H9 (cell line): ENCODE results near the gene SP110. TPM values are rescaled to one million over a fixed set of nuclear protein-coding genes. Genes with fewer than 3 reads are reported as not detected.

Experiments used
- DNase-seq: peaks from one replicate; pipeline ENCODE4 v3.0.0-alpha.2; 2017
- H2AFZ ChIP-seq: one replicate; pipeline ENCODE4 v1.6.1; 2013; ENCODE audit warnings: mild to moderate bottlenecking, low read length, control low read depth, moderate library complexity
- H2AK5ac ChIP-seq: 2 replicates; pipeline ENCODE4 v1.6.1; 2013; ENCODE audit warnings: low read length, control low read depth, mixed read lengths; ENCODE audit not compliant: insufficient read length
- H2BK120ac ChIP-seq: one replicate; pipeline ENCODE4 v1.6.1; 2013; ENCODE audit warnings: low read depth, mild to moderate bottlenecking, low read length, control low read depth, inconsistent platforms; ENCODE audit not compliant: poor library complexity, severe bottlenecking
- H2BK12ac ChIP-seq: 2 replicates; pipeline ENCODE4 v1.6.1; 2013; ENCODE audit warnings: low read length, control low read depth, mixed read lengths, low read depth; ENCODE audit not compliant: insufficient read length
- H2BK15ac ChIP-seq: 2 replicates; pipeline ENCODE4 v1.6.1; 2013; ENCODE audit warnings: low read depth, low read length, control low read depth
- H2BK20ac ChIP-seq: one replicate; pipeline ENCODE4 v1.6.1; 2013; ENCODE audit warnings: low read depth, mild to moderate bottlenecking, low read length, control low read depth, inconsistent platforms; ENCODE audit not compliant: poor library complexity, severe bottlenecking
- H2BK5ac ChIP-seq: 2 replicates; pipeline ENCODE4 v1.6.1; 2013; ENCODE audit warnings: low read length, control low read depth, mixed read lengths; ENCODE audit not compliant: insufficient read length
- H3K14ac ChIP-seq: 2 replicates; pipeline ENCODE4 v1.6.1; 2013; ENCODE audit warnings: low read length, control low read depth; ENCODE audit not compliant: insufficient read depth
- H3K18ac ChIP-seq: 2 replicates; pipeline ENCODE4 v1.6.1; 2013; ENCODE audit warnings: low read depth, mild to moderate bottlenecking, mixed read lengths, low read length, control low read depth; ENCODE audit not compliant: insufficient read length
- H3K23ac ChIP-seq: 2 replicates; pipeline ENCODE4 v1.6.1; 2013; ENCODE audit warnings: low read length, control low read depth, mixed read lengths, low read depth; ENCODE audit not compliant: insufficient read length
- H3K23me2 ChIP-seq: 2 replicates; pipeline ENCODE4 v1.6.1; 2013; ENCODE audit warnings: low read depth, mild to moderate bottlenecking, mixed read lengths, low read length, control low read depth; ENCODE audit not compliant: insufficient read length, poor library complexity, severe bottlenecking
- H3K27ac ChIP-seq: 2 replicates; pipeline ENCODE4 v1.5.1; 2013; ENCODE audit warnings: low read length, control low read depth, mixed read lengths, low read depth; ENCODE audit not compliant: insufficient read length
- H3K27me3 ChIP-seq: 2 replicates; pipeline ENCODE4 v1.6.1; 2013; ENCODE audit warnings: low read length, control low read depth, inconsistent platforms; ENCODE audit not compliant: insufficient read depth
- H3K4ac ChIP-seq: 2 replicates; pipeline ENCODE4 v1.6.1; 2013; ENCODE audit warnings: low read depth, mild to moderate bottlenecking, control low read depth, inconsistent platforms, low read length, moderate library complexity
- H3K4me1 ChIP-seq: 2 replicates; pipeline ENCODE4 v1.6.1; 2013; ENCODE audit warnings: low read length, control low read depth, inconsistent platforms; ENCODE audit not compliant: insufficient read depth
- H3K4me2 ChIP-seq: 2 replicates; pipeline ENCODE4 v1.6.1; 2013; ENCODE audit warnings: low read length, control low read depth, mixed read lengths; ENCODE audit not compliant: insufficient read length, insufficient read depth
- H3K56ac ChIP-seq: 2 replicates; pipeline ENCODE4 v1.6.1; 2013; ENCODE audit warnings: low read depth, mild to moderate bottlenecking, mixed read lengths, low read length, control low read depth; ENCODE audit not compliant: insufficient read length
- H3K79me1 ChIP-seq: 2 replicates; pipeline ENCODE4 v1.6.1; 2013; ENCODE audit warnings: low read depth, mild to moderate bottlenecking, moderate library complexity, low read length, control low read depth, inconsistent platforms; ENCODE audit not compliant: insufficient read depth, poor library complexity, severe bottlenecking
- H3K79me2 ChIP-seq: 2 replicates; pipeline ENCODE4 v1.6.1; 2013; ENCODE audit warnings: low read length, control low read depth, inconsistent platforms; ENCODE audit not compliant: insufficient read depth
- H3K9ac ChIP-seq: 2 replicates; pipeline ENCODE4 v1.6.1; 2013; ENCODE audit warnings: low read length, control low read depth, mixed read lengths; ENCODE audit not compliant: insufficient read length; ENCODE audit errors: extremely low read depth
- H3K9me3 ChIP-seq: one replicate; pipeline ENCODE4 v1.6.1; 2013; ENCODE audit warnings: low read depth, low read length, inconsistent platforms; ENCODE audit not compliant: control insufficient read depth
- H3T11ph ChIP-seq: one replicate; pipeline ENCODE4 v1.6.1; 2013; ENCODE audit warnings: mild to moderate bottlenecking, low read length, control low read depth, inconsistent platforms
- H4K20me1 ChIP-seq: one replicate; pipeline ENCODE4 v1.6.1; 2013; ENCODE audit not compliant: control insufficient read depth, insufficient read length, insufficient read depth
- H4K5ac ChIP-seq: 2 replicates; pipeline ENCODE4 v1.6.1; 2013; ENCODE audit warnings: low read depth, mild to moderate bottlenecking, mixed read lengths, low read length, control low read depth; ENCODE audit not compliant: insufficient read length
- H4K8ac ChIP-seq: replicated peaks from 2 replicates; pipeline ENCODE4 v1.6.1; 2013; ENCODE audit warnings: low read length, control low read depth, mixed read lengths, low read depth; ENCODE audit not compliant: insufficient read length
- H4K91ac ChIP-seq: 2 replicates; pipeline ENCODE4 v1.6.1; 2013; ENCODE audit warnings: low read depth, mild to moderate bottlenecking, moderate library complexity, mixed read lengths, low read length, control low read depth; ENCODE audit not compliant: insufficient read length
- H3K27ac Mint-ChIP-seq, 3 experiments: 2 replicates in 2 of 3; 3 replicates in 1 of 3; pipeline ENCODE4 v1.8.0; 2020 to 2021; ENCODE audit warnings: mixed read lengths in 3 of 3, mild to moderate bottlenecking in 1 of 3, moderate library complexity in 1 of 3
- H3K27me3 Mint-ChIP-seq: 2 replicates; pipeline ENCODE4 v1.8.0; 2021; ENCODE audit warnings: low read depth, mild to moderate bottlenecking, moderate library complexity, mixed read lengths
- H3K36me3 Mint-ChIP-seq, 3 experiments: 2 replicates in 2 of 3; 3 replicates in 1 of 3; pipeline ENCODE4 v1.8.0; 2020 to 2021; ENCODE audit warnings: low read depth in 3 of 3, mixed read lengths in 3 of 3; ENCODE audit not compliant: insufficient read depth in 1 of 3
- H3K4me1 Mint-ChIP-seq, 2 experiments: 2 replicates each; pipeline ENCODE4 v1.8.0; 2020; ENCODE audit warnings: mixed read lengths in 2 of 2
- H3K4me3 Mint-ChIP-seq, 2 experiments: 2 replicates in 1 of 2; 3 replicates in 1 of 2; pipeline ENCODE4 v1.8.0; 2020 to 2021; ENCODE audit warnings: mild to moderate bottlenecking in 2 of 2, mixed read lengths in 2 of 2, moderate library complexity in 1 of 2
- H3K9me3 Mint-ChIP-seq, 2 experiments: 2 replicates in 1 of 2; 3 replicates in 1 of 2; pipeline ENCODE4 v1.8.0; 2020; ENCODE audit warnings: mild to moderate bottlenecking in 2 of 2, mixed read lengths in 2 of 2, moderate library complexity in 1 of 2
- CTCF ChIP-seq: fragments of 200-600 bp; sonication (generic); conservative IDR thresholded peaks from 3 replicates; pipeline ENCODE4 v1.8.0; 2021; ENCODE audit warnings: antibody characterized with exemption, mild to moderate bottlenecking
- WGBS: extraction: QIAGEN DNeasy Blood & Tissue Kit; methylation state at CpG from one replicate; pipeline ENCODE4 v1.1.7; 2013; ENCODE audit warnings: missing lambda C conversion rate, low lambda C conversion rate, mixed read lengths; ENCODE audit not compliant: insufficient read length; ENCODE audit errors: extremely low coverage; 5-methylcytosine and 5-hydroxymethylcytosine counted together
- total RNA-seq: library from RNA; stranded (reverse); gene quantifications from 2 replicates; pipeline ENCODE4 v1.2.1, GENCODE V29; 2021

The SP110 gene
- total RNA-seq, 1 experiment from 2014 or later: 3.7 TPM

GRCh38 chr2:230268606-230269243 is 48.9 kb upstream of the SP110 start:
- no CpG with 5 or more reads among the region's 3 CpGs for WGBS
- H3K27ac Mint-ChIP-seq: no peak overlapping the region

More at GRCh38 chr2:230268606-230269243, 48.9 kb upstream of the SP110 start:
- Histone ChIP-seq H3K9ac (no peak overlapping the region), H3K23me2 (no peaks in the 10 kb centered on the region), H3K9me3 (no peaks in the 10 kb centered on the region), H2AK5ac (no peak overlapping the region), H3K14ac (no peak overlapping the region), H3K23ac (no peak overlapping the region), H3K79me1 (no peaks in the 10 kb centered on the region), H3K56ac (no peak overlapping the region), H3K27ac (no peak overlapping the region), H2BK5ac (no peak overlapping the region), H2AFZ (no peak overlapping the region), H4K91ac (no peak overlapping the region), H3T11ph (no peak overlapping the region), H3K18ac (no peak overlapping the region), H2BK20ac (no peak overlapping the region), H3K4me1 (no peaks in the 10 kb centered on the region), H3K4me2 (no peak overlapping the region), H3K27me3 (no peaks in the 10 kb centered on the region), H2BK12ac (no peak overlapping the region), H2BK120ac (no peak overlapping the region), H4K20me1 (no peaks in the 10 kb centered on the region), H3K79me2 (no peaks in the 10 kb centered on the region), H4K8ac (no peak overlapping the region), H2BK15ac (no peak overlapping the region), H4K5ac (no peak overlapping the region), H3K4ac (no peak overlapping the region)
- H3K27me3 Mint-ChIP-seq: no peaks in the 10 kb centered on the region
- no peak for TF ChIP-seq CTCF
- H3K4me3 Mint-ChIP-seq: no peak overlapping the region
- no peak for DNase-seq
- peaks cover 2 to 5% of the 10 kb centered on the region in 2 experiments; a peak in 3 of 5 replicates for H3K9me3 Mint-ChIP-seq
- H3K36me3 Mint-ChIP-seq: no peaks in the 10 kb centered on the region; a peak in 1 of 7 replicates
- peaks cover 8 to 10% of the 10 kb centered on the region in 2 experiments; a peak in 3 of 4 replicates for H3K4me1 Mint-ChIP-seq
